Measurements from ENCODE around the gene INKA1. TPM values are rescaled to one million over a fixed set of nuclear protein-coding genes. Genes with fewer than 3 reads are reported as not detected.

The INKA1 gene
- total and polyA plus RNA-seq, 2 of the 8 experiments (the other 6 are each of a cell fraction or from before 2014, with no cell fraction given): 1.3 to 4.7 TPM

DNA sequence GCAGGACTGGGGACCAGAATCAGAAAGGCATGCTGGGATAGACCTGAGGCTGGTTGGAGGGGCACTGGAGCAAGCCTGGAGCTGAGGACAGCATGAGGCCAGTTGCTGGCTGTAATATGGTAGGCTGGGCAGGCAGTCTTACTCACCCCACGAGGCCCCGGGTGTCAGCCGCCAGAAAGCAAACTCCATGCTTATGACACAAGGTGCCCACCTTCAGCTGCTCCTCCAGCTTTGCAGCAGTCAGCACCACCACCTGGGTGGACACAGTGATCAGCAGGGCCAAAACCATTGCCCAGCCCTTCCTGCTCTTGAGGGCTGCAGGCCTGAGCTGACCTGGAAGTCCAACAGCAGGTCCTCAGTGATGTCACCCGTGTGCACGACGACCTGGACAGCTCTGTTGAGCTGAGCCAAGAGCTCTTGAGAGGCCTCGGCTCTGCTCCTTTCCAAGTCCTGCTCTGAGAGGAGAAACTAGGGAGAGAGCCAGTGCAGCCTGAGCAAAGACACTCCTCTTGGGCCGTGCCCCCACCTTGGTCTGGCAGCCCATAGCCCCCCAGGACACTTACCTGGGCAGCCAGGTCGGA, 9.9 kb downstream of the INKA1 start:
- Histone ChIP-seq H2BK5ac (ENCODE audit: low read depth, low read length) (no peak overlapping the region), H3K14ac (ENCODE audit: insufficient read length) (no peak overlapping the region), H3K79me2 (ENCODE audit: control insufficient read depth in 1 of 2, insufficient read depth in 2 of 2, low read length in 2 of 2) (no peaks in the 10 kb centered on the region), H2BK120ac (replicated peaks; ENCODE audit: low read depth, low read length) (no peak overlapping the region), H3K9ac (replicated peaks in 1 of 4; ENCODE audit: extremely low read depth in 1 of 4, low read depth in 3 of 4, low read length in 3 of 4) (no peak overlapping the region), H2BK12ac (ENCODE audit: low read depth, low read length) (0 out of 2 replicates have a peak overlapping the region, but pooled peaks have one; percentile 39), H2AK5ac (ENCODE audit: low read depth, low read length) (no peak overlapping the region), H3K4me1 (replicated peaks in 1 of 4; ENCODE audit: control insufficient read depth in 3 of 4, insufficient read depth in 4 of 4, low read length in 3 of 4) (no peaks in the 10 kb centered on the region), H3K18ac (ENCODE audit: extremely low read depth, low read length) (no peak overlapping the region), H3K9me3 (ENCODE audit: insufficient read depth in 2 of 2, low read depth in 1 of 2, low read length in 1 of 2) (no peaks in the 10 kb centered on the region), H3K56ac (replicated peaks; ENCODE audit: insufficient read length, low read depth, low read length) (no peak overlapping the region), H3K4me3 (ENCODE audit: extremely low read depth in 1 of 4, insufficient read depth in 2 of 4, low read depth in 3 of 4, low read length in 4 of 4) (no peak overlapping the region), H4K8ac (ENCODE audit: extremely low read depth, insufficient read depth, low read length) (no peak overlapping the region), H3K36me3 (ENCODE audit: control insufficient read depth in 2 of 4, insufficient read depth in 4 of 4, low read length in 3 of 4) (no peaks in the 10 kb centered on the region), H3K79me1 (ENCODE audit: low read depth, low read length) (no peaks in the 10 kb centered on the region; the same call in 1 of the 2 replicates), H2BK15ac (ENCODE audit: low read length) (no peak overlapping the region), H3K23me2 (ENCODE audit: low read depth, low read length) (no peaks in the 10 kb centered on the region), H4K20me1 (replicated peaks in 1 of 2; ENCODE audit: control insufficient read depth in 1 of 2, insufficient read depth in 2 of 2, low read length in 2 of 2) (no peaks in the 10 kb centered on the region), H4K91ac (replicated peaks; ENCODE audit: insufficient read length, low read length) (no peak overlapping the region), H3K4ac (replicated peaks; ENCODE audit: insufficient read length, low read depth, low read length) (no peak overlapping the region), H2BK20ac (ENCODE audit: low read length) (no peak overlapping the region), H3K23ac (ENCODE audit: insufficient read length) (no peak overlapping the region), H3K27ac (ENCODE audit: low read depth, low read length) (no peak overlapping the region), H2AFZ (ENCODE audit: low read length) (no peak overlapping the region), H4K5ac (ENCODE audit: insufficient read length, low read depth, low read length) (no peak overlapping the region), H3K27me3 (replicated peaks in 1 of 4; ENCODE audit: control insufficient read depth in 3 of 4, extremely low read depth in 1 of 4, insufficient read depth in 3 of 4, low read length in 3 of 4) (peaks cover 0 to 3% (median 0%) of the 10 kb centered on the region in 4 experiments; a peak in 1 of 7 replicates), H3K4me2 (ENCODE audit: insufficient read depth in 1 of 2, low read depth in 2 of 2, low read length in 2 of 2) (no peak overlapping the region)
- 88% methylated on average over 9 of the region's 9 CpGs; no CpG with 5 or more reads in 1 of the 2 experiments for WGBS, 2 experiments (ENCODE audit: extremely low coverage in 1 of 2, insufficient coverage in 1 of 2, insufficient read length in 1 of 2, insufficient replicate concordance in 2 of 2, low coverage in 1 of 2, low lambda C conversion rate in 2 of 2, missing lambda C conversion rate in 1 of 2)
- CTCF ChIA-PET (ENCODE audit: partially characterized antibody): interaction anchor here (0.8 to 17.0 kb wide), 7 partner anchors 7 to 112 kb away, joined by 3 to 266 read pairs (median 4); partner anchors contain the start of gene INKA1
- TF ChIP-seq FOSL1 (IDR thresholded peaks at IDR 0.05; ENCODE audit: insufficient read depth, low read depth, low read length): no peak
- FAIRE-seq: no peak
- POLR2A ChIA-PET (ENCODE audit: partially characterized antibody): no interaction called here
- no peak for DNase-seq (ENCODE audit: low read depth in 1 of 2, low spot score in 2 of 2)
